OCI-LY1 (cell line): Measurements from ENCODE around the gene GALR3.

ENCODE experiments used
- EZH2 ChIP-seq: fragments of 200-600 bp; sonication (generic), shearing (Covaris generic); IDR thresholded peaks from 2 replicates; pipeline ENCODE4 v1.8.0; 2017; ENCODE audit warnings: borderline replicate concordance, mixed run types, mild to moderate bottlenecking, antibody characterized with exemption, low read length, moderate library complexity, mixed read lengths
- TF ChIP-seq, protein P1 (sequence below): fragments of 200-600 bp; sonication (generic), shearing (Covaris generic); IDR thresholded peaks from 2 replicates; pipeline ENCODE4 v1.5.1; 2017; ENCODE audit warnings: mild to moderate bottlenecking, antibody characterized with exemption, low read length, moderate library complexity, mixed read lengths

DNA sequence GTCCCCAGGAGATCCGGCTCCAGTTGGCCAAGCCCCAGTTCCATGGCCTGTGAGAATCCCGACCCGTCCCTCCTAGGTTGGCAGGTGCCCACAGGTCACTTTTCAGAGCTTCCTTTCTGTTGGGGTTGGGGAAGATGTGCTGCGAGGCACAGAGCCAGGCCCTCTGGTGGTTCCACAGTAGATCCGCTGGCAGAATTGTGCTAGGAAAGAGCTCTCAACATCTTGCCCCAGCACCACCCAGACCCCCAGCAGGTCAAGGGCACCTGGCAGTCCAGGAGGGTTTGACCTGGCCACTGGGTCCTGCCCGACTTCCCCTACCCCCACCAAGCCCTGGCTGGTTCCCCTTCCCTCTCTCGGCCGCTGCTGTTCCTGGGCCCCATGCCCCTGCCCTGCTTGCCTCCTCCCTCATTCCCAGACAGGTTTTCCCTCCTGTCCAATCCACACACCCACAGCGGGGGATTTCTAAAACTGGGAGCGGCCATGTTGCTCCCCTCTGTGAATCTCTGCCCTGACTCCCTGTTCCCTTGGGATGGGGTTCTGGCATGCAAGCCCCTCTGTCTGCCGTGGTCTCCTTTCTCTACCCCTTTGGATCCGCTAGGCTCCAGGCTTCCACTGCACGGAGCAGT, 41.6 kb upstream of the GALR3 start:
- TF ChIP-seq, protein P1, sequence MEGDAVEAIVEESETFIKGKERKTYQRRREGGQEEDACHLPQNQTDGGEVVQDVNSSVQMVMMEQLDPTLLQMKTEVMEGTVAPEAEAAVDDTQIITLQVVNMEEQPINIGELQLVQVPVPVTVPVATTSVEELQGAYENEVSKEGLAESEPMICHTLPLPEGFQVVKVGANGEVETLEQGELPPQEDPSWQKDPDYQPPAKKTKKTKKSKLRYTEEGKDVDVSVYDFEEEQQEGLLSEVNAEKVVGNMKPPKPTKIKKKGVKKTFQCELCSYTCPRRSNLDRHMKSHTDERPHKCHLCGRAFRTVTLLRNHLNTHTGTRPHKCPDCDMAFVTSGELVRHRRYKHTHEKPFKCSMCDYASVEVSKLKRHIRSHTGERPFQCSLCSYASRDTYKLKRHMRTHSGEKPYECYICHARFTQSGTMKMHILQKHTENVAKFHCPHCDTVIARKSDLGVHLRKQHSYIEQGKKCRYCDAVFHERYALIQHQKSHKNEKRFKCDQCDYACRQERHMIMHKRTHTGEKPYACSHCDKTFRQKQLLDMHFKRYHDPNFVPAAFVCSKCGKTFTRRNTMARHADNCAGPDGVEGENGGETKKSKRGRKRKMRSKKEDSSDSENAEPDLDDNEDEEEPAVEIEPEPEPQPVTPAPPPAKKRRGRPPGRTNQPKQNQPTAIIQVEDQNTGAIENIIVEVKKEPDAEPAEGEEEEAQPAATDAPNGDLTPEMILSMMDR, result peak; percentile 33; the same call in 1 of the 2 replicates
- no peak for TF ChIP-seq EZH2
